Measurements from ENCODE around the gene ENO3.
"Not testable (repeated sequence)": the region's sequence is repeated elsewhere in the genome, so short reads cannot be mapped to it uniquely, and the experiment has no call there.

ENO3 gene

GRCh38 chr17:4950746-4951204 lies at the start of gene ENO3:
ENO3 (plus strand) TSS chr17:4951119; CDS start chr17:4951830, 711 bp downstream.
- no peak for DNase-seq

- DNase-seq: no peak
Measured at GRCh38 chr17:4901648-4902344, 49.1 kb upstream of the ENO3 start.

DNA sequence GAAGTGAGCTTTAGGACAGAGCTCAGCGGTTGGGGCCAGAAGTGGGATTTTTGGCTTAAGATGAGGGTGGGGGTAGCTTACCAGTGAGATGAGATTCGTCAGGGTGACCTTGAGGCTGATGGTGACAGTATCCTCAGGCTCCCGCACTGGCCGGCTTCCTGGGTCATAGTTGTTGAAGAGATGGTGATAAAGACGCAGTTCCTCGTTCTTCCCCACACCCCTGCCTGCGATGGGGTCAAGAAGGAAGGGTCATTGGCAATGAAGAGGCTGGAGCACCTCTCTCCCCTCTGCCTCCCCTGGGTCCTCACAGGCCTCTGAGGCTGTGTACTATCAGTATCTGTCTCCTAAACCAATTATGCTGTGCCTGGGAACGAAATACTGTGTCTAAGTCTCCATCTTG lies 48.4 kb upstream of the ENO3 start:
- DNase-seq: no peak

GRCh38 chr17:4903051-4903818 lies 47.7 kb upstream of the ENO3 start, which contains the start of gene CHRNE:
CHRNE (minus strand) TSS chr17:4903098; CDS start chr17:4903063, 35 bp downstream.
- DNase-seq: no peak

- DNase-seq: not testable (repeated sequence)
Measured at GRCh38 chr17:4906642-4907041, 44.3 kb upstream of the ENO3 start.

- DNase-seq: no peak
Measured at GRCh38 chr17:4908301-4908700, 42.6 kb upstream of the ENO3 start.

DNA sequence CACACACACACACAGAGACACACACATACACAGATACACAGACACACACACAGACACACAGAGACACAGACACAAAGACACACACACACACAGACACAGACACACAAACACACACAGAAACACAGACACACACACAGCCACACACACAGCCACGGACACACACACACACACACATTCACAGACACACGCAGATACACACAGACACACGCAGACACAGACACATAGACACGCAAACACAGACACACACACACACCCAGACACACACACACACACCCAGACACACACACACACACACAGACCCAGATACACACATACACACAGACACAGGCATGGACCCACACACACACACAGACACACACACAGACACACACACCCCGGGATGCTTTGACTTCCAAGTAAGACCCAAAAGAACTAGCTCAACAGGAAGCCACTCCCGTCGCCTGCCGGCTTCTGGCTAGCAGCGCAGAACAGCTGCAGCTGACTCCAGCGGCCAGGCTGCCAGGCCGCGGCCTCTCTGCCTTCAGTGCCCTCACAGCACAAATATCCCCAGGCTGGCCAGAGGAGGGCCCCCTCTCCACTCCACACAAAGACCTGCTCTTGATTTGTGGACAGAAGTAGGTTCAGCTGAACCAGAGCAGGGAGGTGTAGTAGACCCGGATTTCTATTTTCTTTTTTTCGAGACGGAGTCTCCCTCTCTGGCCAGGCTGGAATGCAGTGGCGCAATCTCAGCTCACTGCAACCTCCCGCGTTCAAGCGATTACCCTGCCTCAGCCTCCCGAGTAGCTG lies 42.0 kb upstream of the ENO3 start:
- peak; percentile 73 for DNase-seq

- DNase-seq: no peak
Measured at GRCh38 chr17:4913994-4914393, 36.9 kb upstream of the ENO3 start.

GRCh38 chr17:4914551-4914950 lies 36.4 kb upstream of the ENO3 start:
- DNase-seq: not testable (repeated sequence)

- no peak for DNase-seq
Measured at GRCh38 chr17:4919511-4920047, 31.3 kb upstream of the ENO3 start.

GRCh38 chr17:4920351-4921048 lies 30.4 kb upstream of the ENO3 start:
- no peak for DNase-seq

DNA sequence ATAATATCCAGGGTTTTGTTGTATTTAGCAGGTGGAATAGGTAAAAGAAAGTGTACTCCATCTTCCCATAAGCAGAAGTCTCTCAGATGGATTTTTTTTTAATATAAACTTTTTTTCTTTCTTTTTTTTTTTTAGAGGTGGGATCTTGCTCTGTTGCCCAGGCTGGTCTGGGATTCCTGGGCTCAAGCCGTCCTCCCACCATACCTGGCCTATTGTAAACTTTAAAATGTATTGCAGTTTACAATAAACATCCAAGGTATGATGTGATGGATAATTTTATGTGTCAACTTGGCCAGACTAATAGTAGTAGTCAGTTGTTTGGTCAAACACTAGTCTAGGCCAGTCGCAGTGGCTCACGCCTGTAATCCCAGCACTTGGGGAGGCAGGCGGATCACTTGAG lies 29.6 kb upstream of the ENO3 start:
- no peak for DNase-seq

DNA sequence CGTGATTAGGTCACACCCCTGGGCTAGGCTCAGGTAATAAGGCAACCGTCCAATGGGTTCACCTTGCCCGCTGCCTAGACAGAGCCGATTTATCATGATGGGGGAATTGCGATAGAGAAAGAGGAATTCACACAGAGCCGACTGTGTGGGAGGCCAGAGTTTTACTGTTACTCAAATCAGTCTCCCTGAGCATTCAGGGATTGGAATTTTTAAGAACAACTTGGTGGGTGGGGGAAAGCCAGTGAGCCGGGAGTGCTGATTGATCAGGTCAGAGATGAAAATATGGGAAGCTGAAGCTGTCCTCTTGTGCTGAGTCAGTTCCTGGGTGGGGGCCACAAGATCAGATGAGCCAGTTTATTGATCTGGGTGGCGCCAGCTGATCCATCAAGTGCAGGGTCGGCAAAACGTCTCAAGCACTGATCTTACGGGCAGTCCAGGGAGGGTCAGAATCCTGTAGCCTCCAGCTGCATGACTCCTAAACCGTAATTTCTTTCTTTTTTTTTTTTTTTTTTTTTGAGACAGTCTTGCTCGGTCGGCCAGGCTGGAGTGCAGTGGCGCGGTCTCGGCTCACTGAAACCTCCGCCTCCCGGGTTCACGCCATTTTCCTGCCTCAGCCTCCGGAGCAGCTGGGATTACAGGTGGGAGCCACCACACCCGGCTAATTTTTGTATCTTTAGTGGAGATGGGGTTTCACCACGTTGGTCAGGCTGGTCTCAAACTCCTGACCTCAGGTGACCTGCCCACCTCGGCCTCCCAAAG lies 24.2 kb upstream of the ENO3 start:
- DNase-seq: not testable (repeated sequence)

DNA sequence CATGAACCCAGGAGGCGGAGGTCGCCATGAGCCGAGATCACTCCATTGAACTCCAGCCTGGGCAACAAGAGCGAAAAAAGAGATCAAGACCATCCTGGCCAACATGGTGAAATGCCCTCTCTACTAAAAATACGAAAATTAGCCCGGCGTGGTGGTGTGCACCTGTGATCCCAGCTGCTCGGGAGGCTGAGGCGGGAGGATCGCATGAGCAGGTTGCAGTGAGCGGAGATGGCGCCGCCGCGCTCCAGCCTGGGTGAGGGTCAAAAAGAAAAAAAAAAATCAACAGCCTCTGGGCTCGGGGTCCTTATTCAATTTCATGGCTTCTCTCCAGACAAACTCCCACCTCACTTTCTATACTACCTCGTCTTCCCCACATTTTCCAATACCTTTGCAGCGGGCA lies 22.0 kb upstream of the ENO3 start:
- no peak for DNase-seq

DNA sequence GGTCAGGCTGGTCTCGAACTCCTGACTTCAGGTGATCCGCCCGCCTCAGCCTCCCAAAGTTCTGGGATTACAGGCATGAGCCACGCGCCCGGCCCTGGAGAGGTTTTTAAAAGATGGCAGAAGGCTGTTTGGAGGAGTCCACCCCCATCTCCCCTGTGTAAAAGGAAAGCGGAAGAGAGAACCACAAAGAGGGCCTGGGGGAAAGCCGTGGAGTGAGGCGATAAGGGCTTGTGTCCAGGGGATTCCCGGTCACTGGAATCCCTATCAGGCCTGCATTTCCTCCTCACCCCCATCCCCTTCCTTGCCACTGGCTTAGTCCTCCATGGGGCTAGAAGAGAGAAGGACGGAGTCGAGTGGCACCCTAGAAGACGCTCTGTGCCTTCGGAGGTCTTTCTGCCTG lies 19.0 kb upstream of the ENO3 start, which contains the start of gene GP1BA:
TSS of gene GP1BA (plus strand) at position 315 of the 400 bp plus-strand sequence. CDS start 328 bp downstream, outside the sequence.
- DNase-seq: no peak

DNA sequence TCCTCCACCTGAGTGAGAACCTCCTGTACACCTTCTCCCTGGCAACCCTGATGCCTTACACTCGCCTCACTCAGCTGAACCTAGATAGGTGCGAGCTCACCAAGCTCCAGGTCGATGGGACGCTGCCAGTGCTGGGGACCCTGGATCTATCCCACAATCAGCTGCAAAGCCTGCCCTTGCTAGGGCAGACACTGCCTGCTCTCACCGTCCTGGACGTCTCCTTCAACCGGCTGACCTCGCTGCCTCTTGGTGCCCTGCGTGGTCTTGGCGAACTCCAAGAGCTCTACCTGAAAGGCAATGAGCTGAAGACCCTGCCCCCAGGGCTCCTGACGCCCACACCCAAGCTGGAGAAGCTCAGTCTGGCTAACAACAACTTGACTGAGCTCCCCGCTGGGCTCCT lies 18.2 kb upstream of the ENO3 start:
- DNase-seq: no peak

DNA sequence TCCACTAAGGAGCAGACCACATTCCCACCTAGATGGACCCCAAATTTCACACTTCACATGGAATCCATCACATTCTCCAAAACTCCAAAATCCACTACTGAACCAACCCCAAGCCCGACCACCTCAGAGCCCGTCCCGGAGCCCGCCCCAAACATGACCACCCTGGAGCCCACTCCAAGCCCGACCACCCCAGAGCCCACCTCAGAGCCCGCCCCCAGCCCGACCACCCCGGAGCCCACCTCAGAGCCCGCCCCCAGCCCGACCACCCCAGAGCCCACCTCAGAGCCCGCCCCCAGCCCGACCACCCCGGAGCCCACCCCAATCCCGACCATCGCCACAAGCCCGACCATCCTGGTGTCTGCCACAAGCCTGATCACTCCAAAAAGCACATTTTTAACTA lies 17.3 kb upstream of the ENO3 start:
- DNase-seq: no peak

GRCh38 chr17:4934173-4934979 lies 16.5 kb upstream of the ENO3 start:
- no peak for DNase-seq

GRCh38 chr17:4935650-4936049 lies 15.3 kb upstream of the ENO3 start:
- DNase-seq: no peak

GRCh38 chr17:4936436-4936835 lies 14.5 kb upstream of the ENO3 start:
- no peak for DNase-seq

GRCh38 chr17:4937553-4937952 lies 13.4 kb upstream of the ENO3 start:
- DNase-seq: no peak
